ENCODE results near the gene ANKRD42.

ANKRD42 gene

DNA sequence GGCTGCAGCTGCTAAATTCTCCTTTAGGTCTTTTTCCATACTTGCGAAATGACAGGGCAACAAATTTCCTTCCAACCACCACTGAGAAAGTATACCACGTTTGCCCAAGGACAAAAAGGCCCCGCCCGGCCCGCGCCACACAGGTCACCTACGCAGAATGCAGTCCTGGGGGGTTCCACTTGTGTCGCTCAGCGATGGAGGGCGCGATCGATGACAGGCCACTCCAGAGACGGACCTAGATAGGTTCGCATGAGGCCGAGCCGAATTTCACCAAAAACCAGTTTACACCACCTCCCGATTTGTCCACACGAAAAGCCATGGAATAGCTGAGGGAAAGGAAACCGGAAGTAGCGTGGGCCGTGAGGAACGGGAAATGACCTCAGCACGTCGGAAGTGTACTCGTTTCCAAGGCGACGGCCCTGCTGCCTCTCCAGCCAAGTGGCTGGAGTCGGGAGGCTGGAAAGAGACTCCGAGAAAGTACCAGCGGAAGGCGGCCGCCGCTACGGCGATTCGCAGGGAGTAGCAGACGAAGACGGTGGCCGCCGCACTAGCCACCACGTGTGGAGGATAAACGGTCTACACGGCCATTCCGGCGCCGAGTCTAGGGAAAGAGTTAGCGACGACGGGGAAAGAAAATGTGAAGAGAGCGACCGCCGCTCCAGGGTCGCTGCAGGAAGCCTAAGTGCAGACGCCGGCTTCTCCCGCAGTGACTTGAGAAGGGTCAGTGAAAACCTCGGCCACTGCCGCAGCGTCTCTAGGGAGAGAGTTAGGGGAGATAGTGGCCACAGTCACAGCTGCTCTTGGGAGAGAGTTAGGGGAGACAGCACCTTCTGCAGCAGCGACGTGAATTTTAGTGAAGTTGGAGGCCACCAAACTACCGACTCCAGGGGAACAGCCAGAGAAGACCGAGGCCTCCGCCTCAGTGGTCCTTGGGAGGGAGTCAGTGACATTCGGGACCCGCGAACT, at the start of gene ANKRD42:
Gene ANKRD42 (plus strand): TSS at position 398 of the 966 bp plus-strand sequence. CDS start 959 bp downstream, outside the sequence.
- peak within 1 kb of the TSS; percentile 72 to 85 (median 80) for H3K4me3 ChIP-seq
- no peak for TF ChIP-seq Cebpa-rat (IDR thresholded peaks at IDR 0.05)
- H4K20me1 ChIP-seq = peaks cover 0 to 11% (median 0%) of the 10 kb centered on the region in 11 experiments; a peak in 1 of 22 replicates
- H3K4me1 ChIP-seq = peaks cover 24 to 47% (median 28%) of the 10 kb centered on the region in 10 experiments
- peak within 1 kb of the TSS; percentile 72 to 89 (median 82) for H3K27ac ChIP-seq
- H3K9me3 ChIP-seq (replicated peaks in 1 of 11) = no peaks in the 10 kb centered on the region
- peak within 1 kb of the TSS; percentile 70 to 92 (median 85) for H3K9ac ChIP-seq
- no peaks in the 10 kb centered on the region for H3K27me3 ChIP-seq
- H3K4me2 ChIP-seq = peak within 1 kb of the TSS; percentile 88 to 99 (median 97)
- peaks cover 31 to 41% (median 37%) of the 10 kb centered on the region in 11 experiments for H3K36me3 ChIP-seq

DNA sequence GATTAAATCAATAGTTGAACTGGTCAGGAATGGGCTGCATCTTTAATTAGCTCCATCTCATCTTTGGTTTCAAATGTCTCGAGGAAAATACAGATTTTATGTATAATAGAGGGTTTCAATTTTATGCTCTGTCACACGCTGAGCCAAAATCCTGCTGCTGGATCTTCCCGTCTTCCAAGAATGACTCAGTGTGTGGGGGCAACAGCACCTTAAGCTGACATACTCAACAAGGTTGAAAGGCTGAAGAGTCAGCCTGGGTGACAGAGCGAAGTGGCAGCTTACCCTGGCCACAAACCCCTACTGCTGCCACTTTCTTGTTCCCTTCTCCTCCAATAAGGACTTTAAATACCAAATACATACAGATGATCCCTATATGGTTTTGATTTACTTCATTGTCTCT, 45.6 kb upstream of the ANKRD42 start:
- no peaks in the 10 kb centered on the region for H4K20me1 ChIP-seq
- H3K27me3 ChIP-seq = no peaks in the 10 kb centered on the region
- H3K9me3 ChIP-seq (replicated peaks in 1 of 11) = no peaks in the 10 kb centered on the region
- no peaks in the 10 kb centered on the region for H3K36me3 ChIP-seq
- H3K4me2 ChIP-seq = no peak overlapping the region
- peaks cover 0 to 15% (median 10%) of the 10 kb centered on the region in 10 experiments; a peak in 16 of 20 replicates for H3K4me1 ChIP-seq
- H3K9ac ChIP-seq = no peak overlapping the region
- no peak overlapping the region for H3K4me3 ChIP-seq
- TF ChIP-seq Cebpa-rat (IDR thresholded peaks at IDR 0.05) = no peak
- no peak overlapping the region for H3K27ac ChIP-seq

DNA sequence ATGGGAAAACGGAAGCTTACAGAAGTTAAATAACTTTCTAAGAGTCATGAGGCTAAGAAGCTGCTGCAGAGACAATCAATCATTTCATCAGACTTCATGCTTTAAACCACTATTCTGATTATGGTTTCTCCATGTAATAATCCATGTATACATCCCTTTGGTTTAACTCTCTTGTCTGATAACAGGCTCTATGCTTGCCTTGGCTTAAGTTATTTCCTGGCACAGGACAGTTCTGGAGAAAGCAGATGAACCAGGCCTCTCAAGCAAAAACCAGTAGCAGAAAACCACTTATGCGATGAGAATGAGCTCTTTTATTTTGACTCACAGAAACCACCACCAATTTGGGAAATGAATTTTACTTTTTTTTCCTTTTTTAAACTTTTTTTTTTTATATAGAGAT, 43.1 kb upstream of the ANKRD42 start:
- Histone ChIP-seq H4K20me1 (no peaks in the 10 kb centered on the region), H3K9ac (no peak overlapping the region), H3K36me3 (no peaks in the 10 kb centered on the region), H3K4me2 (peak overlapping the region in 2 of 11 experiments; percentile 19 to 43; a peak in 3 of 22 replicates), H3K27me3 (no peaks in the 10 kb centered on the region), H3K9me3 (replicated peaks in 1 of 11) (no peaks in the 10 kb centered on the region), H3K4me3 (no peak overlapping the region), H3K27ac (no peak overlapping the region), H3K4me1 (peaks cover 2 to 18% (median 13%) of the 10 kb centered on the region in 10 experiments)
- no peak for TF ChIP-seq Cebpa-rat (IDR thresholded peaks at IDR 0.05)

DNA sequence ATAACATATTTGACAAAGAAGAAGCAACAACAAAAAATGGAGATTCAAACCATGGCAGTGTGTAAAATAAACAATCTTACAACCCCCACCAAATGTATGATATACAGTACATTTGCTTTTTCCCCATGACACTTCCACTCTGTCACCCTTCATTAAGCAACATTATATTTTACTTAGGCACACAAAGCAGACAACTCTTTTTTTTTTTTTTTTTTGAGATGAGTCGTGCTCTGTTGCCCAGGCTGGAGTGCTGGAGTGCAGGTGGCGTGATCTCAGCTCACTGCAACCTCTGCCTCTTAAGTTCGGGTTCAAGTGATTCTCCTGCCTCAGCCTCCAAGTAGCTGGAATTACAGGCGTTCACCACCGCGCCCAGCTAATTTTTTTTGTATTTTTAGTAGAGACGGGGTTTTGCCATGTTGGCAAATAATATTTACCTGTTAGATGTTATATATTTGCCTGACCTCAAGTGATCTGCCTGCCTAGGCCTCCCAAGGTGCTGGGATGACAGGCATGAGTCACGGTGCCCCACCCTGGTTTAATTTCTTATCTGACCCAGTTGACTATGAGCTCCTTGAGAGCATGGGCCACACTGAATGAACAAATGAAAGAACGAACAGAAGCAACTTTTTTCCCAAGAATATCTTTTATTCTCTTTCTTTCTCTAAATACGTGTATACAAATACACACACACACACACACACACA, 42.1 kb upstream of the ANKRD42 start:
- TF ChIP-seq Cebpa-rat (IDR thresholded peaks at IDR 0.05) = no peak
- Histone ChIP-seq H3K9me3 (replicated peaks in 1 of 11) (no peaks in the 10 kb centered on the region), H3K27me3 (no peaks in the 10 kb centered on the region), H3K36me3 (no peaks in the 10 kb centered on the region), H4K20me1 (no peaks in the 10 kb centered on the region), H3K4me3 (no peak overlapping the region), H3K4me2 (peak overlapping the region in 7 of 11 experiments; percentile 4 to 48 (median 26); a peak in 9 of 22 replicates), H3K4me1 (peaks cover 7 to 25% (median 20%) of the 10 kb centered on the region in 10 experiments), H3K9ac (no peak overlapping the region), H3K27ac (no peak overlapping the region)

DNA sequence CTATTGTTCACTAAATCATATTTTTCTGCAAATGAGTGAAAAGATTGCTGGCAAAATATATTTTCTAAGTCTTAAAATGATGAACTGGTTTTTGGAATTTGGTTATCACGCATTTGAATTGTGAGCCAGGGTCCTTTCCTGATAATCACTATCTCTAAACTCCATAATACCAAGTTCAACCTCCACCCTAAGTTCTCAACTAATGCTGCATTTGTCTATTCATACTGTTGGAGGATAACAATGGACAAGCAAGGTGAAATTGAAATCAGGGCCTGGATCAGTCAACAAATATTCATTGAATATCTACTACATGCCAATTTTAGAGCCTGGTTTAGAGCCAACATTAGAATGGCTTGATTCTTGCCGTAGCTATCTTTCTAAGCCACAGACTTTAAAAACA, 41.2 kb upstream of the ANKRD42 start:
- Histone ChIP-seq H3K27ac (no peak overlapping the region), H3K9ac (no peak overlapping the region), H3K36me3 (no peaks in the 10 kb centered on the region), H3K4me3 (no peak overlapping the region), H4K20me1 (peaks cover 0 to 2% (median 0%) of the 10 kb centered on the region in 11 experiments; a peak in 5 of 22 replicates), H3K4me1 (peaks cover 7 to 25% (median 20%) of the 10 kb centered on the region in 10 experiments), H3K27me3 (no peaks in the 10 kb centered on the region), H3K9me3 (replicated peaks in 1 of 11) (no peaks in the 10 kb centered on the region), H3K4me2 (no peak overlapping the region)
- TF ChIP-seq Cebpa-rat (IDR thresholded peaks at IDR 0.05) = no peak

DNA sequence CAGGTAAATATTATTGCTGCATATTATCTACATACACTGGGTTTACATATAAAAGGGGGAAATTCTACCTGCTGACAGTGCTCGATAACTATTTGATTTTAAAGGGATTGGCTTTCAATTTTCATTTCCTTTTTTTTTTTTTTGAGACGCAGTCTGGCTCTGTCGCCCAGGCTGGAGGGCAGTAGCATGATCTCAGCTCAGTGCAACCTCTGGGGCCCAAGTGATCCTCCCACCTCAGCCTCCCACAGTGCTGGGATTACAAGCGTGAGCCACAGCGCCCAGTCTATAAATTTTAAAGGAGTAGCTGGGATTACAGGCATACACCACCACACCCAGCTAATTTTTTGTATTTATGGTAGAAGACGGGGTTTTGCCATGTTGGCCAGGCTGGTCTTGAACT, 39.7 kb upstream of the ANKRD42 start:
- peak overlapping the region in 1 of 11 experiments; percentile 48; a peak in 2 of 22 replicates for H3K4me2 ChIP-seq
- H4K20me1 ChIP-seq = peaks cover 5 to 17% (median 6%) of the 10 kb centered on the region in 11 experiments
- no peak overlapping the region for H3K9ac ChIP-seq
- no peak overlapping the region for H3K27ac ChIP-seq
- H3K36me3 ChIP-seq = peaks cover 0 to 5% (median 4%) of the 10 kb centered on the region in 11 experiments; a peak in 14 of 22 replicates
- no peak for TF ChIP-seq Cebpa-rat (IDR thresholded peaks at IDR 0.05)
- no peaks in the 10 kb centered on the region for H3K9me3 ChIP-seq (replicated peaks in 1 of 11)
- H3K4me3 ChIP-seq = no peak overlapping the region
- no peaks in the 10 kb centered on the region for H3K27me3 ChIP-seq
- peaks cover 7 to 25% (median 20%) of the 10 kb centered on the region in 10 experiments for H3K4me1 ChIP-seq

DNA sequence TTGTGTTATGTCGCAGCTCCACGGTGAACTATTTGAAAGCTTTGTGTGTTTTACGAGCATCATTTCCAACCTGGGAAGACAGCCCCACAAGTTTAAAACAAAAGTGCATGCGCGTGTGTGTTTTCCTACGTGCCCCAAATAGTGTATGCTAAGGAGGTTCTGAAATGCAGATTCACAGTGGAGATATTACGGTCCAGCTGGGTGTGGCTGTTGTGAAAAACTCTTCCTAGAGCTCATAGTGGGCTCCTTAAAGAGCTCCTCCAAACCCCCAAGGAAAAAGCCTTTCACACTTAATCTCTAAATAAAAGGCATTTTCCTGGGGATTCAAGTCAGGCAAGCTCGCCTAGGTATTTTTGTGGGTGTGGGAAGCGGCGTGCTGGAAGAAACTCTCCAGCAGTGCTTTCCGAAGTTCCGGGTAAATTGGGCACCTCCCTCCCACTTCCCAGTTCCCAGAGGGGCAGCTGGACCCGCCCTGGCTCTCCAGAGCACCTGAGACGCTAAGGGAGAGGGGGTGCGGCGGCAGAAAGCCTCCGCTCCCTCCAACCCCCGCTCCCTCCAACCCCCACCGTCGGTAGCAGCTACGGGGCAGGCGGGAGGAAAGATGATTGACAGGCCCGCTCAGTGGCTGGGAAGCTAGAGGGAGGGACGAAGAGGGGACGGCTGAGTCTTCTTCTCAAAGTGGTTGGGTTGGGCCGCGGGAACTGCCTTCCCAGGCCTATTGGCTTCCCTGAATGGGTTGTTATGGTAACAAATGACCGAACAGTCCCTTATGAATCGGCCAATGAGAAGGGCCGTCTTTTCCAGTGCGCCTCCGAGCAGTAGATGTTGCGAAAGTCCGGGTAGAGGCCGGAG, 37.1 kb upstream of the ANKRD42 start:
- H3K36me3 ChIP-seq = peaks cover 14 to 31% (median 29%) of the 10 kb centered on the region in 11 experiments; a peak in 20 of 22 replicates
- TF ChIP-seq Cebpa-rat (IDR thresholded peaks at IDR 0.05) = peak; percentile 63 to 96 (median 85); a peak in 19 of 22 replicates
- H3K4me1 ChIP-seq = peaks cover 22 to 37% (median 32%) of the 10 kb centered on the region in 10 experiments
- peak overlapping the region; percentile 79 to 100 (median 99) for H3K27ac ChIP-seq
- peak overlapping the region; percentile 62 to 92 (median 84) for H3K4me2 ChIP-seq
- H3K9me3 ChIP-seq (replicated peaks in 1 of 11) = no peaks in the 10 kb centered on the region
- H3K9ac ChIP-seq = peak overlapping the region; percentile 84 to 100 (median 99)
- H4K20me1 ChIP-seq = peaks cover 32 to 43% (median 32%) of the 10 kb centered on the region in 11 experiments
- H3K27me3 ChIP-seq = no peaks in the 10 kb centered on the region
- H3K4me3 ChIP-seq = peak overlapping the region; percentile 64 to 95 (median 81)

DNA sequence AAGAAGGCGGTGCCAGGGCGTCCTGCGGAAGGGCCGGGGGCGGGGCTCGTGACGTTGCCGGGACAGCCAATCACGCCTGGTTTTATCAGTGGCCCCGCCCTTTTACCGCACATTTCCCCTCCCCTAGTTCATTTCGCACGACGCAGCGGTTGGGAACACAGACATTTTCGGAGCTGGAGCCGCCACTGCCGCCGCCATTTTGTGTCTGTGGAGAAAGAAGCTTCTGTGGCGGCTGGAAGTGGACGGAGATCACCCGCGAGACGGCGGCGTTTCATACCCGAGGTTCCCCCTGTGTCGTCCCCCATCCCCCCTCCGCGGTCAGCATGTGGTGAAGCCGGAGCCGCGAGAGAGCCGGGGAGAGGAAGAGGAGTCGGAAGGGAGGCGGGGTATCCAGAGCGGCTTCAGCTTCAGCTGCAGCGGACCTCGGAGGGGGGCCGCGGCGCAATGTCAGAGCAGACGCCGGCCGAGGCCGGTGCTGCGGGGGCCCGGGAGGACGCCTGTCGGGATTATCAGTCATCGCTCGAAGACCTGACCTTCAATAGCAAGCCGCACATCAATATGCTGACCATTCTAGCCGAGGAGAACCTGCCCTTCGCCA, 36.4 kb upstream of the ANKRD42 start, which contains the start of gene PCF11:
Gene PCF11 (plus strand): TSS at position 136 of the 598 bp plus-strand sequence. CDS start 309 bp downstream, at position 445.
- Histone ChIP-seq H3K9ac (peak within 1 kb of the TSS; percentile 98 to 100 (median 99)), H4K20me1 (peaks cover 39 to 51% (median 40%) of the 10 kb centered on the region in 11 experiments), H3K4me1 (peaks cover 23 to 40% (median 35%) of the 10 kb centered on the region in 10 experiments)

More for the DNA sequence above, 36.4 kb upstream of the ANKRD42 start, which contains the start of gene PCF11:
- no peak; a peak in 3 of 22 replicates for TF ChIP-seq Cebpa-rat (IDR thresholded peaks at IDR 0.05)
- H3K9me3 ChIP-seq (replicated peaks in 1 of 11) = no peaks in the 10 kb centered on the region
- H3K27ac ChIP-seq = peak within 1 kb of the TSS; percentile 97 to 100 (median 99)
- H3K4me3 ChIP-seq = peak within 1 kb of the TSS; percentile 85 to 98 (median 94)
- H3K36me3 ChIP-seq = peaks cover 14 to 38% (median 35%) of the 10 kb centered on the region in 11 experiments; a peak in 20 of 22 replicates
- peak within 1 kb of the TSS; percentile 62 to 92 (median 84) for H3K4me2 ChIP-seq
- no peaks in the 10 kb centered on the region for H3K27me3 ChIP-seq

All from BLaER1 treated with 17β-estradiol and CSF1 and Interleukin-3, amounts not matched to agents 10 nM and 100 nM (cell line).